GM19395 (cell line): ENCODE data around the gene TUBD1.
"Not testable (repeated sequence)": the region's sequence is repeated elsewhere in the genome, so short reads cannot be mapped to it uniquely, and the experiment has no call there.

Source experiments
- ATAC-seq: cut with Tn5 transposase; IDR thresholded peaks from one replicate; pipeline ENCODE4 v1.9.1; 2021; ENCODE audit warnings: mild to moderate bottlenecking, moderate library complexity; ENCODE audit not compliant: unreplicated experiment

TUBD1 gene

GRCh38 chr17:59874376-59874775 lies 18.4 kb downstream of the TUBD1 start:
- ATAC-seq = no peak

GRCh38 chr17:59873414-59873813 lies 19.3 kb downstream of the TUBD1 start:
- ATAC-seq = not testable (repeated sequence)

- ATAC-seq = no peak
Observed at GRCh38 chr17:59872351-59872750, 20.4 kb downstream of the TUBD1 start.

GRCh38 chr17:59870482-59870881 lies 22.3 kb downstream of the TUBD1 start:
- no peak for ATAC-seq

DNA sequence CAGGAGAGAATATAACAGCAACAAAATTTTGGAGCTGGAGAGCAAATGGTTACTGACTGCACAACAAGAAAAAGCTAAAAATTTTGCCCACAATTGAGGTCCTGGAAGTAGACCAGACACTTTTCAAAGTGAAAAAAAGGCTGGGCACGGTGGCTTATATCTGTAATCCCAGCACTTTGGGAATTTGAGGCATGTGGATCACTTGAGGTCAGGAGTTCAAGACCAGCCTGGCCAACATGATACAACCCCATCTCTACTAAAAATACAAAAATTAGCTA lies 22.9 kb downstream of the TUBD1 start:
- ATAC-seq = no peak

DNA sequence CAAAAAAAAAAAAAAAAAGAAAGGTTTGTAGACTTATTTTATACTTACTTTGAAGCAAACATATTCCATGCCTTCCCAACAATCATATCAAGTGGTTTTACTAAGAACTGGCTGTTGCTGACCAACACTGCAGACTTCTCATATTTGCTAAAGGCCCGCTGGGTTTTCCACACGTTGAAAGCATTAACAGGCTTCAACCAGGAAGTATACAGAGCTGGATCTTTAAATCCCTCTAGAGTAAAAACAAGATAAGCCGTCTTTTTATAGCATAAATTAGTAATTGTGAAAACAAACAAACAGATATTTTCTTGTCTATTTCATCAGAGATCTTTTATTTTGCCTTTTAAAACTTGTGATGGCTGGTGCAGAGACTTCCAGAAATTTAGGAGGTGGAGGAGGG lies 29.1 kb downstream of the TUBD1 start:
- ATAC-seq = no peak

- no peak for ATAC-seq
Observed at GRCh38 chr17:59859444-59860025, 33.2 kb downstream of the TUBD1 start.

DNA sequence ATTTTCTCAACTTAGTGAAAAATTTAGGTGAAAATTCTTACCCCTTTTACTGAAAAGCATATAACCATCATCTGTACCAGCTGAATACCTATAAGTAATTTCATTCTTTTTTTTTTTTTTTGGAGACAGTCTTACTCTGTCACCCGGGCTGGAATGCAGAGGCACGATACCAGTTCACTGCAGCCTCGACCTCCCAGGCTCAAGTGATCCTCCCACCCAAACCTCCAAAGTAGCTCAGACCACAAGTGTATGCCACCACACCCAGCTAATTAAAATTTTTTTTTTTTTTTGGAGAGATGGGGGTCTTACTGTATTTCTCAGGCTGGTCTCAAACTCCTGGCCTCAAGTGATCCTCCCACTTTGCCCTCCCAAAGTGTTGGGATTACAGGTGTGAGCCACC lies 33.8 kb downstream of the TUBD1 start:
- ATAC-seq = no peak

- no peak for ATAC-seq
Observed at GRCh38 chr17:59858167-59858816, 34.5 kb downstream of the TUBD1 start.

DNA sequence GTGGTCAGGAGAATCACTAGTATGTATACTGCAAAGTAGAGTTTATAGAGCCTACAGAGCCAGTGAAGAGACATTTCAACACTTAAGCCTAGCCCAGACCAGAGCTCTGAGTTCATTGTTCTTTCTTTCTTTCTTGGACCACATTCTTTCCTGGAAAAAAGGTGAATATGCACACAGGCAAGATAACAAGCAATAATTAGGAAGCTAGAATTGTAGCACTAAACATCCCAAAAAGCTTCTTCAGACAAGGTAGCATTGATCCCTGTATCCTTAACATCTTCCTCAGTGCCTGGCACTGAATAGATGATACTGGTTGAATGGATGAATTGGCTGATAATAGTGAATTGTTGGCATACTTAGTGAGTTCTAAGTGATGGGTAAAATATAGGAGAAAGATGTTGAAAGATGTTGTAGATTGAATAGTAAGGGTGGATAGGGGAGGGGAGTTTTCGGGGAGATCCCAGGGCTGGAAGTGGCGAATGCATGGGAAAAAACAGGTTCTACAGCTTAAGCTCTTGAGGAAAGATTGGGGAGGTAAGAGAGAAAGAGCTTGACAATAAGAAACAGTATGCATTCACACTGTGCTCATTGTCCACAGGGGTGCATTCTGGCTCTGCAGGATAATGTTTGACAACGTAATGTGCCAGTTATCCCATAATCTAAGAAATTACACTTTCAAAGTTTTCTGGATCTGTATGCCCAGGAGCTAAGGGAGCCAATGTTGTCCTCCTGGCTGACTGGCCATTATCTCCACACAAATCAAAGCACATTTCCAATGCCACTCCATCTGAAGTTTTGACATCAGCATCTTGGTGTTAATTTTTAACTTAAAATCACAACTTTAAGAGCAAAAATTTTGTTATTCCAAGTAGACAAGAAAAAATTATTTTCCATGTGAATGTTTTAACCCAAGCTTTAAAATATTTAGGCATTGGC lies 35.6 kb downstream of the TUBD1 start:
- ATAC-seq = no peak

DNA sequence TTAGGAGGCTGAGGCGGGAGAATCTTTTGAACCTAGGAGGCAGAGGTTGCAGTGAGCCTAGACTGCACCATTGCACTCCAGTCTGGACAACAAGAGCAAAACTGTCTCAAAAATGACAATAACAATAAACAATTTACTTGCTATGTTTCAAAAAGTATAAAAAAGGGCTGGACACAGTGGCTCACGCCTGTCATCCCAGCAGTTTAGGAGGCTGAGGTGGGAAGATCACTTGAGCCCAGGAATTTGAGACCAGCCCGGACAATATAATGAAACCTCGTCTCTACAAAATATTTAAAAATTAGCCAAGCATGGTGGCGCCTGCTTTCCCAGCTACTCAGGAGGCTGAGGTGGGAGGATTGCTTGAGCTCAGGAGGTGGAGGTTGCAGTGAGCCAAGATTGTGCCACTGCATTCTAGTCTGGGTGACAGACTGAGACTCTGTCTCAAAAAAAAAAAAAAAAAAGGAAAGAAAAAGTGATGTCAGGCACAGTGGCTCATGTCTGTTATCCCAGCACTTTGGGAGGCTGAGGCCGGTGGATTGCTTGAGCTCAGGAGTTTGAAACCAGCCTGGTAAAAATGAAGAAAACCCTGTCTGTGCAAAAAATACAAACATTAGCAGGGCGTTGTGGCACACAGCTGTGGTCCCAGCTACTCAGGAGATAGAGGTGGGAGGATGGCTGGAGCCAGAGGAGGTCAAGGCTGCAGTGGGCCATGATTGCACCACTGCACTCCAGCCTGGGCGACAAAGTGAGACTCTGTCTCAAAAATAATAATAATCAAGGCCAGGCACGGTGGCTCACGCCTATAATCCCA lies 38.6 kb downstream of the TUBD1 start:
- not testable (repeated sequence) for ATAC-seq

GRCh38 chr17:59853168-59853918 lies 39.4 kb downstream of the TUBD1 start:
- ATAC-seq = no peak

- ATAC-seq = not testable (repeated sequence)
Observed at GRCh38 chr17:59852847-59853167, 39.9 kb downstream of the TUBD1 start.

GRCh38 chr17:59851439-59852375 lies 41.0 kb downstream of the TUBD1 start:
- no peak for ATAC-seq

- not testable (repeated sequence) for ATAC-seq
Observed at GRCh38 chr17:59850311-59850710, 42.4 kb downstream of the TUBD1 start.

- no peak for ATAC-seq
Observed at GRCh38 chr17:59848778-59849177, 44.0 kb downstream of the TUBD1 start.

GRCh38 chr17:59848385-59848668 lies 44.4 kb downstream of the TUBD1 start:
- no peak for ATAC-seq

GRCh38 chr17:59846394-59847165 lies 46.2 kb downstream of the TUBD1 start:
- peak; percentile 46 for ATAC-seq
